Sigmoid colon (tissue), 7 donors: ENCODE results near the gene SH3RF2. TPM values are rescaled to one million over a fixed set of nuclear protein-coding genes. Genes with fewer than 3 reads are reported as not detected.
"Not testable (repeated sequence)": the region's sequence is repeated elsewhere in the genome, so short reads cannot be mapped to it uniquely, and the experiment has no call there.

Experiments used
- DNase-seq: peaks from one replicate; pipeline ENCODE4 v3.0.0-alpha.2; 2019
- H3K27ac ChIP-seq, 4 donors: fragments of 200-600 bp; sonication (generic); one replicate each; pipeline ENCODE4 v1.5.1; 2016 to 2019; ENCODE audit warnings: mild to moderate bottlenecking in 1 of 4
- H3K27me3 ChIP-seq, 3 donors: fragments of 200-600 bp; sonication (generic); one replicate each; pipeline ENCODE4 v1.5.1; 2019; ENCODE audit warnings: mild to moderate bottlenecking in 1 of 3
- H3K36me3 ChIP-seq, 4 donors: fragments of 200-600 bp; sonication (generic); one replicate each; pipeline ENCODE4 v1.5.1; 2016 to 2019
- H3K4me1 ChIP-seq, 4 donors: fragments of 200-600 bp; sonication (generic); one replicate each; pipeline ENCODE4 v1.5.1; 2017 to 2019
- H3K4me3 ChIP-seq, 4 donors: fragments of 200-600 bp; sonication (generic); one replicate each; pipeline ENCODE4 v1.5.1; 2017 to 2019; ENCODE audit warnings: mild to moderate bottlenecking in 2 of 4, moderate library complexity in 1 of 4
- H3K9me3 ChIP-seq, 4 donors: fragments of 200-600 bp in 3 of 4; sonication (generic) in 3 of 4; one replicate each; pipeline versions ENCODE4 v1.5.1 to v1.6.1; 2013 to 2019
- EP300 ChIP-seq, 4 donors: sonication (generic); formaldehyde crosslinking; IDR thresholded peaks; one replicate each; pipeline ENCODE4 v1.6.1; 2017; ENCODE audit warnings: antibody characterized with exemption in 4 of 4
- POLR2A ChIP-seq, 2 donors: fragments of 450-650 bp; IDR thresholded peaks; one replicate each; pipeline ENCODE4 v1.6.1; 2016; ENCODE audit warnings: antibody characterized with exemption in 2 of 2, mild to moderate bottlenecking in 2 of 2, moderate library complexity in 2 of 2
- POLR2AphosphoS5 ChIP-seq, 4 donors: sonication (generic); formaldehyde crosslinking; IDR thresholded peaks; one replicate each; pipeline ENCODE4 v1.6.1; 2017; ENCODE audit warnings: antibody characterized with exemption in 4 of 4
- WGBS, 2 donors: extraction: QIAGEN DNeasy Blood & Tissue Kit; methylation state at CpG; one replicate each; pipeline ENCODE4 v1.1.7; 2013; 5-methylcytosine and 5-hydroxymethylcytosine counted together
- intact Hi-C: fragments of 100-400 bp; cut with DNase I; formaldehyde crosslinking; loops from one replicate; pipeline ENCODE4 v1.15.1; 2023
- polyA plus RNA-seq, 3 donors: library from polyadenylated mRNA; stranded (reverse); fragments of 200-250 nt; gene quantifications; one replicate each; pipeline ENCODE4 v1.2.3, GENCODE V29; 2013
- total RNA-seq, 4 donors: library from RNA; depleted of rRNA; stranded (reverse); fragments of >200 nt; gene quantifications; one replicate each; pipeline ENCODE4 v1.1.0, GENCODE V29; 2016
- TF ChIP-seq, protein P1 (sequence below), 4 experiments: fragments of 450-650 bp in 3 of 4; fragments of 200-600 bp in 1 of 4; IDR thresholded peaks; one replicate each; pipeline ENCODE4 v1.5.1; 2016 to 2019; ENCODE audit warnings: antibody characterized with exemption in 4 of 4, mild to moderate bottlenecking in 3 of 4, moderate library complexity in 2 of 4
- donor health status: healthy with polysubstance abuse.
- donor health status: Bipolar disorder and iron deficiency.
- donor health status: healthy.

SH3RF2 gene
- total and polyA plus RNA-seq, 7 donors = 0.28 to 37.9 (median 1.4) TPM

DNA sequence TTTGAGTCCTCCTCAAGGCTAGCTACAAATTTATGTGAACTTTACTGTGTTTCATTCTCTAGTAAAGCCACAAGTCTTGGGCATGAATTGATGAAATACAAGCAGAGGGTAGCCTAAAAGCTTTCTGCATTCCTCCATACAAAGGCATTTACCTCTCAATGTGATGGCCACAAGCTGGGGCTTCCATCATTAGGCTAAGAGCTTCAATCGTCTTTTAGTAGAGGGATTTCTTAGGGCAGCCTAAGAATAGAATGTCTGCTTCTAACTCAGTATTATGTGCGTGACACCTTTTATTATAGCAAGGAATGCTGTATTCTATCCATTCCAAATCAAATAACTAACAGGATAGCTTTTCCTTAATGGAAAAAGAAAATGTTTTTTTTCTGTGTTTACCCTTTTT, 165.3 kb downstream of the SH3RF2 start:
- H3K27me3 ChIP-seq = no peaks in the 10 kb centered on the region
- H3K4me3 ChIP-seq = no peak overlapping the region
- 90 to 91% methylated on average over 2 of the region's 2 CpGs for WGBS, 2 donors
- no peaks in the 10 kb centered on the region for H3K4me1 ChIP-seq
- intact Hi-C loops = no loop called here
- no peaks in the 10 kb centered on the region for H3K9me3 ChIP-seq
- H3K27ac ChIP-seq = no peak overlapping the region
- peaks cover 0 to 5% (median 0%) of the 10 kb centered on the region in 4 donors for H3K36me3 ChIP-seq
- TF ChIP-seq POLR2AphosphoS5 (IDR thresholded peaks at IDR 0.05) = no peak
- no peak for TF ChIP-seq POLR2A (IDR thresholded peaks at IDR 0.05)
- TF ChIP-seq, protein P1, sequence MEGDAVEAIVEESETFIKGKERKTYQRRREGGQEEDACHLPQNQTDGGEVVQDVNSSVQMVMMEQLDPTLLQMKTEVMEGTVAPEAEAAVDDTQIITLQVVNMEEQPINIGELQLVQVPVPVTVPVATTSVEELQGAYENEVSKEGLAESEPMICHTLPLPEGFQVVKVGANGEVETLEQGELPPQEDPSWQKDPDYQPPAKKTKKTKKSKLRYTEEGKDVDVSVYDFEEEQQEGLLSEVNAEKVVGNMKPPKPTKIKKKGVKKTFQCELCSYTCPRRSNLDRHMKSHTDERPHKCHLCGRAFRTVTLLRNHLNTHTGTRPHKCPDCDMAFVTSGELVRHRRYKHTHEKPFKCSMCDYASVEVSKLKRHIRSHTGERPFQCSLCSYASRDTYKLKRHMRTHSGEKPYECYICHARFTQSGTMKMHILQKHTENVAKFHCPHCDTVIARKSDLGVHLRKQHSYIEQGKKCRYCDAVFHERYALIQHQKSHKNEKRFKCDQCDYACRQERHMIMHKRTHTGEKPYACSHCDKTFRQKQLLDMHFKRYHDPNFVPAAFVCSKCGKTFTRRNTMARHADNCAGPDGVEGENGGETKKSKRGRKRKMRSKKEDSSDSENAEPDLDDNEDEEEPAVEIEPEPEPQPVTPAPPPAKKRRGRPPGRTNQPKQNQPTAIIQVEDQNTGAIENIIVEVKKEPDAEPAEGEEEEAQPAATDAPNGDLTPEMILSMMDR (IDR thresholded peaks at IDR 0.05) = no peak
- no peak for TF ChIP-seq EP300 (IDR thresholded peaks at IDR 0.05)
- no peak for DNase-seq

- TF ChIP-seq POLR2AphosphoS5 (IDR thresholded peaks at IDR 0.05) = no peak
- TF ChIP-seq, protein P1 (IDR thresholded peaks at IDR 0.05) = no peak
- TF ChIP-seq POLR2A (IDR thresholded peaks at IDR 0.05) = no peak
- no peak for TF ChIP-seq EP300 (IDR thresholded peaks at IDR 0.05)
- Histone ChIP-seq H3K27me3 (no peaks in the 10 kb centered on the region), H3K9me3 (no peaks in the 10 kb centered on the region), H3K27ac (no peak overlapping the region), H3K4me1 (no peaks in the 10 kb centered on the region), H3K4me3 (no peak overlapping the region), H3K36me3 (peaks cover 0 to 5% (median 0%) of the 10 kb centered on the region in 4 donors)
- intact Hi-C loops = no loop called here
- DNase-seq = no peak
- 93 to 97% methylated on average over 1 of the region's 1 CpG for WGBS, 2 donors
These were observed 167.2 kb downstream of the SH3RF2 start for GRCh38 chr5:146103594-146103993.

DNA sequence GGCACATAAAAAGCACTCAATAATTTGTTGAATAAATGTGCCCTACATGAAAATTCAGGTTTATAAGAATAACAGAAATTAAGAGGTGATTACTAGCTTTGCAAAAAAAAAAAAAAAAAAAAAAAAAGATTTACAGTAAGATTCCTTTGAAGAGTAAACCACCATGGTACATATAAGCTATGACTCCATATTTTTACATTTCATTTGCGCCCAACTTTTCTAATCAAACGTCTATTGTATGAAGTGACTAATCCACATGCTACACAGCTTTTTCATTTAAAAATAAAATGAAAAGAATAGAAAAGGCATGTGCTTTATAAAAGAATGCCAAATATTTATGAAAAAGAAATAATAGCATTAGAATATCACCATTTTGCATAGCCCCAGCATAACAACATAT, 169.1 kb downstream of the SH3RF2 start, which contains the start of gene PLAC8L1:
Gene PLAC8L1 (minus strand): TSS at position 101 of the 400 bp plus-strand sequence. CDS start 1,266 bp downstream, outside the sequence.
- H3K27ac ChIP-seq = no peak within 1 kb of the TSS
- 93 to 94% methylated on average over 2 of the region's 2 CpGs for WGBS, 2 donors
- DNase-seq = no peak
- intact Hi-C loops = no loop called here
- no peak within 1 kb of the TSS for H3K4me3 ChIP-seq
- H3K27me3 ChIP-seq = no peaks in the 10 kb centered on the region
- no peaks in the 10 kb centered on the region for H3K4me1 ChIP-seq
- no peaks in the 10 kb centered on the region for H3K9me3 ChIP-seq
- H3K36me3 ChIP-seq = peaks cover 0 to 5% (median 0%) of the 10 kb centered on the region in 4 donors
- TF ChIP-seq POLR2A (IDR thresholded peaks at IDR 0.05) = no peak
- TF ChIP-seq, protein P1 (IDR thresholded peaks at IDR 0.05) = no peak
- no peak for TF ChIP-seq EP300 (IDR thresholded peaks at IDR 0.05)
- TF ChIP-seq POLR2AphosphoS5 (IDR thresholded peaks at IDR 0.05) = no peak

- no peak for DNase-seq
- Histone ChIP-seq H3K4me1 (no peaks in the 10 kb centered on the region), H3K4me3 (no peak overlapping the region), H3K27ac (no peak overlapping the region), H3K9me3 (no peaks in the 10 kb centered on the region), H3K36me3 (peaks cover 0 to 17% (median 0%) of the 10 kb centered on the region in 4 donors), H3K27me3 (no peaks in the 10 kb centered on the region)
- TF ChIP-seq POLR2AphosphoS5 (IDR thresholded peaks at IDR 0.05) (no peak), EP300 (IDR thresholded peaks at IDR 0.05) (no peak), POLR2A (IDR thresholded peaks at IDR 0.05) (no peak)
- TF ChIP-seq, protein P1 (IDR thresholded peaks at IDR 0.05) = no peak
- intact Hi-C loops = no loop called here
- WGBS, 2 donors = 39 to 52% methylated on average over 1 of the region's 1 CpG
These were observed 171.5 kb downstream of the SH3RF2 start for GRCh38 chr5:146107901-146108300.

DNA sequence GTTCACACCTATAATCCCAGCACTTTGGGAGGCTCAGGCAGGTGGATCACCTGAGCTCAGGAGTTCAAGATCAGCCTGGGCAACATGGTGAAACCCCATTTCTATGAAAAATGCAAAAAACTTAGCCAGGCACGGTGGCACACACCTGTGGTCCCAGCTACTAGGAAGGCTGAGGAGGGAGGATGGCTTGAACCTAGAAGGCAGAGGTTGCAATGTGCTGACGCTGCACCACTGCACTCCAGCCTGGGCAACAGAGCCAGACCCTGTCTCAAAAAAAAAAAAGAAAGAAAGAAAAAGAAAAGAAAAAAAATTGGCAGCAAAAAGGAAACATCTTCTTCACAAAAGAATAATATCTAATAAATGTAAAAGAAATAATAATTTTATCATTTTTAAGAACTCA, 172.5 kb downstream of the SH3RF2 start:
- intact Hi-C loops, H3K4me1 ChIP-seq, H3K27me3 ChIP-seq, H3K27ac ChIP-seq, H3K9me3 ChIP-seq, DNase-seq, H3K4me3 ChIP-seq: not testable (repeated sequence)
- H3K36me3 ChIP-seq = peaks cover 0 to 27% (median 0%) of the 10 kb centered on the region in 4 donors
- 93 to 95% methylated on average over 2 of the region's 2 CpGs for WGBS, 2 donors
